HEK293 (cell line): ENCODE data around the gene ALS2CL.

Source experiments
- CTCF ChIA-PET: fragments of 350-600 bp; formaldehyde crosslinking; extraction: SDS; loops from one replicate; lab custom pipeline; 2021; ENCODE audit warnings: antibody characterized with exemption; lab: Yijun Ruan, JAX
- POLR2A ChIA-PET: fragments of 300-600 bp; formaldehyde crosslinking; extraction: SDS; loops from one replicate; lab custom pipeline; 2020; ENCODE audit warnings: antibody characterized with exemption, inconsistent platforms; lab: Yijun Ruan, JAX
- H3K27ac ChIP-seq: fragments of 200-500 bp; sonication (Bioruptor generic); 2 replicates; pipeline ENCODE4 v1.5.1; 2014; ENCODE audit warnings: low read depth, low read length, control low read depth, inconsistent platforms; ENCODE audit errors: extremely low read depth
- H3K36me3 ChIP-seq, 2 experiments: fragments of 200-500 bp in 1 of 2; sonication (Bioruptor generic) in 1 of 2; 1 replicate in 1 of 2; 2 replicates in 1 of 2; pipeline ENCODE4 v1.5.1; 2014 to 2017; ENCODE audit warnings: inconsistent platforms in 2 of 2, low read length in 2 of 2; ENCODE audit not compliant: control insufficient read depth in 2 of 2, insufficient read depth in 1 of 2
- H3K4me1 ChIP-seq: fragments of 200-500 bp; sonication (Bioruptor generic); 2 replicates; pipeline ENCODE4 v1.5.1; 2014; ENCODE audit warnings: mild to moderate bottlenecking, low read length, inconsistent platforms; ENCODE audit not compliant: control insufficient read depth, insufficient read depth
- H3K4me3 ChIP-seq: 2 replicates; pipeline ENCODE4 v1.5.1; 2011; ENCODE audit warnings: low read depth, mild to moderate bottlenecking, control low read depth, low read length, moderate library complexity
- H3K9me3 ChIP-seq: fragments of 200-500 bp; sonication (Bioruptor generic); 2 replicates; pipeline ENCODE4 v1.5.1; 2014; ENCODE audit warnings: low read depth, low read length, inconsistent platforms; ENCODE audit not compliant: control insufficient read depth, insufficient read depth
- GLI2 ChIP-seq: fragments of 450-650 bp; formaldehyde crosslinking; IDR thresholded peaks from 2 replicates; pipeline ENCODE4; 2017; ENCODE audit warnings: missing biosample characterization, missing genetic modification characterization, low read depth, borderline replicate concordance
- HOXC10 ChIP-seq: sonication (generic); formaldehyde crosslinking; IDR thresholded peaks from 2 replicates; pipeline ENCODE4 v1.8.1; 2023; ENCODE audit warnings: mild to moderate bottlenecking, missing genetic modification reagents
- SCRT1 ChIP-seq: fragments of 450-650 bp; formaldehyde crosslinking; IDR thresholded peaks from 2 replicates; pipeline ENCODE4 v1.5.1; 2016; ENCODE audit warnings: missing biosample characterization, missing genetic modification characterization, borderline replicate concordance
- YY2 ChIP-seq: fragments of 450-650 bp; formaldehyde crosslinking; IDR thresholded peaks from 2 replicates; pipeline ENCODE4 v1.5.1; 2016; ENCODE audit warnings: missing biosample characterization, missing genetic modification characterization
- ZBTB10 ChIP-seq: fragments of 450-650 bp; formaldehyde crosslinking; IDR thresholded peaks from 2 replicates; pipeline ENCODE4 v1.5.1; 2016; ENCODE audit warnings: missing biosample characterization, missing genetic modification characterization
- ZBTB17 ChIP-seq: fragments of 450-650 bp; formaldehyde crosslinking; IDR thresholded peaks from 2 replicates; pipeline ENCODE4 v1.5.1; 2016; ENCODE audit warnings: missing biosample characterization, missing genetic modification characterization
- ZBTB8A ChIP-seq: fragments of 450-650 bp; formaldehyde crosslinking; IDR thresholded peaks from 2 replicates; pipeline ENCODE4 v1.5.1; 2016; ENCODE audit warnings: missing biosample characterization, missing genetic modification characterization
- ZNF280C ChIP-seq: fragments of 450-650 bp; formaldehyde crosslinking; IDR thresholded peaks from 2 replicates; pipeline ENCODE4 v1.5.1; 2016; ENCODE audit warnings: missing biosample characterization, missing genetic modification characterization
- ZNF280D ChIP-seq: fragments of 450-650 bp; formaldehyde crosslinking; IDR thresholded peaks from 2 replicates; pipeline ENCODE4 v1.5.1; 2016; ENCODE audit warnings: missing biosample characterization, missing genetic modification characterization
- ZNF324 ChIP-seq: fragments of 450-650 bp; formaldehyde crosslinking; IDR thresholded peaks from 2 replicates; pipeline ENCODE4 v1.5.1; 2016; ENCODE audit warnings: missing biosample characterization, missing genetic modification characterization
- ZNF335 ChIP-seq: fragments of 450-650 bp; formaldehyde crosslinking; conservative IDR thresholded peaks from 2 replicates; pipeline ENCODE4 v1.5.1; 2016; ENCODE audit warnings: missing biosample characterization, missing genetic modification characterization
- ZNF426 ChIP-seq: fragments of 450-650 bp; formaldehyde crosslinking; IDR thresholded peaks from 2 replicates; pipeline ENCODE4 v1.5.1; 2017; ENCODE audit warnings: missing biosample characterization, missing genetic modification characterization, mild to moderate bottlenecking, inconsistent platforms, moderate library complexity
- ZNF48 ChIP-seq: fragments of 450-650 bp; formaldehyde crosslinking; IDR thresholded peaks from 2 replicates; pipeline ENCODE4 v1.5.1; 2016; ENCODE audit warnings: missing biosample characterization, missing genetic modification characterization
- ZNF510 ChIP-seq: fragments of 450-650 bp; formaldehyde crosslinking; IDR thresholded peaks from 2 replicates; pipeline ENCODE4 v1.5.1; 2018; ENCODE audit warnings: mild to moderate bottlenecking, missing genetic modification characterization, missing biosample characterization; ENCODE audit not compliant: insufficient replicate concordance
- ZNF521 ChIP-seq: fragments of 450-650 bp; formaldehyde crosslinking; IDR thresholded peaks from 2 replicates; pipeline ENCODE4 v1.5.1; 2017; ENCODE audit warnings: missing biosample characterization, mild to moderate bottlenecking, missing genetic modification characterization
- ZNF548 ChIP-seq: fragments of 450-650 bp; formaldehyde crosslinking; IDR thresholded peaks from 2 replicates; pipeline ENCODE4 v1.5.1; 2016; ENCODE audit warnings: missing biosample characterization, missing genetic modification characterization
- ZNF610 ChIP-seq: fragments of 450-650 bp; formaldehyde crosslinking; IDR thresholded peaks from 2 replicates; pipeline ENCODE4 v1.5.1; 2016; ENCODE audit warnings: missing biosample characterization, missing genetic modification characterization, borderline replicate concordance
- ZNF624 ChIP-seq: fragments of 450-650 bp; formaldehyde crosslinking; IDR thresholded peaks from 2 replicates; pipeline ENCODE4 v1.5.1; 2017; ENCODE audit warnings: missing biosample characterization, missing genetic modification characterization
- ZNF626 ChIP-seq: fragments of 450-650 bp; sonication (Bioruptor Pico); formaldehyde crosslinking; IDR thresholded peaks from 2 replicates; pipeline ENCODE4 v1.5.1; 2018; ENCODE audit warnings: missing biosample characterization, missing genetic modification characterization, inconsistent platforms
- ZNF629 ChIP-seq: fragments of 450-650 bp; formaldehyde crosslinking; IDR thresholded peaks from 2 replicates; pipeline ENCODE4 v1.5.1; 2017; ENCODE audit warnings: missing biosample characterization, missing genetic modification characterization

Gene ALS2CL

GRCh38 chr3:46673151-46674030 is 20.1 kb downstream of the ALS2CL start (continued):
- TF ChIP-seq ZBTB17 (tag by site-specific recombination) (no peak), YY2 (tag by site-specific recombination) (no peak), ZNF280C (tag by site-specific recombination) (no peak)

- CTCF ChIA-PET, result no interaction called here
- TF ChIP-seq ZNF280C (tag by site-specific recombination) (no peak), ZNF48 (tag by site-specific recombination) (no peak), ZNF335 (tag by site-specific recombination) (no peak)
- TF ChIP-seq, all 188 proteins: peak for 0
- Histone ChIP-seq H3K4me3 (no peak overlapping the region), H3K9me3 (no peaks in the 10 kb centered on the region), H3K4me1 (no peaks in the 10 kb centered on the region), H3K36me3 (no peaks in the 10 kb centered on the region), H3K27ac (no peak overlapping the region)
- POLR2A ChIA-PET, result no interaction called here
Measured at GRCh38 chr3:46672349-46672695, 21.2 kb downstream of the ALS2CL start.

GRCh38 chr3:46671541-46672348 is 21.7 kb downstream of the ALS2CL start:
- Histone ChIP-seq H3K36me3 (no peaks in the 10 kb centered on the region), H3K9me3 (no peaks in the 10 kb centered on the region), H3K27ac (no peak overlapping the region), H3K4me1 (no peaks in the 10 kb centered on the region), H3K4me3 (no peak overlapping the region)
- CTCF ChIA-PET, result no interaction called here
- POLR2A ChIA-PET, result no interaction called here
- TF ChIP-seq ZNF610 (no peak), GLI2 (tag by site-specific recombination) (no peak), ZBTB8A (tag by site-specific recombination) (no peak), ZNF629 (tag by site-specific recombination) (no peak), SCRT1 (tag by site-specific recombination) (no peak), ZNF521 (no peak), ZNF626 (tag by site-specific recombination) (no peak), ZNF548 (tag by site-specific recombination) (no peak), ZNF324 (tag by site-specific recombination) (no peak), ZNF510 (no peak), HOXC10 (CRISPR knock-in tag) (no peak), ZNF426 (tag by site-specific recombination) (no peak), ZNF280D (tag by site-specific recombination) (no peak), ZNF624 (tag by site-specific recombination) (no peak), ZBTB10 (no peak)
